Keratinocyte (primary cell): ENCODE data around the gene GALNT6.

Source experiments
- CTCF ChIP-seq, 3 experiments: IDR thresholded peaks in 1 of 3; conservative IDR thresholded peaks in 1 of 3; optimal IDR thresholded peaks in 1 of 3; 2 replicates in 2 of 3; 3 replicates in 1 of 3; pipeline versions ENCODE3 to v1.5.1; 2011; ENCODE audit warnings: low read length in 3 of 3, mild to moderate bottlenecking in 3 of 3, moderate library complexity in 2 of 3, control low read depth in 1 of 3, inconsistent platforms in 1 of 3; ENCODE audit not compliant: insufficient read depth in 2 of 3; ENCODE audit errors: extremely low read depth in 1 of 3
- EZH2 ChIP-seq: IDR thresholded peaks from one replicate; pipeline ENCODE4 v1.6.1; 2012; ENCODE audit warnings: inconsistent platforms, mild to moderate bottlenecking, low read length, moderate library complexity

GRCh38 chr12:51369581-51369980 lies 21.6 kb downstream of the GALNT6 start:
- TF ChIP-seq CTCF (optimal IDR thresholded peaks at IDR 0.05 in 1 of 3, IDR thresholded peaks at IDR 0.05 in 1 of 3, conservative IDR thresholded peaks at IDR 0.05 in 1 of 3; ENCODE audit: extremely low read depth in 1 of 3, insufficient read depth in 2 of 3, low read length in 3 of 3) (no peak), EZH2 (no peak)
